SK-N-SH treated with all-trans-retinoic acid at 6 μM for 48 hours (cell line): ENCODE data around the gene SETDB2.

Experiments
- ATAC-seq: fragments of 200-7000 bp; cut with Tn5 transposase; 3 replicates; pipeline ENCODE4 v1.9.1; 2020; ENCODE audit warnings: mild to moderate bottlenecking, moderate library complexity
- ARNTL ChIP-seq: fragments of 450-650 bp; formaldehyde crosslinking; IDR thresholded peaks from 2 replicates; pipeline ENCODE4 v1.5.0; 2020; ENCODE audit warnings: low read depth, mild to moderate bottlenecking, moderate library complexity, borderline replicate concordance
- BACH2 ChIP-seq: fragments of 250-450 bp; sonication (Bioruptor Pico); IDR thresholded peaks from 2 replicates; pipeline ENCODE4 v1.9.0; 2021; ENCODE audit warnings: mild to moderate bottlenecking, borderline replicate concordance
- CSDC2 ChIP-seq: fragments of 250-450 bp; sonication (Bioruptor Pico); IDR thresholded peaks from 2 replicates; pipeline ENCODE4 v1.5.0; 2020; ENCODE audit warnings: mild to moderate bottlenecking, moderate library complexity
- CSRNP3 ChIP-seq: fragments of 250-450 bp; sonication (Bioruptor Pico); IDR thresholded peaks from 2 replicates; pipeline ENCODE4 v1.5.1; 2021; ENCODE audit warnings: mild to moderate bottlenecking, moderate library complexity
- ESRRG ChIP-seq: fragments of 250-450 bp; sonication (Bioruptor Pico); IDR thresholded peaks from 2 replicates; pipeline ENCODE4 v1.6.1; 2021; ENCODE audit warnings: mild to moderate bottlenecking
- GLIS3 ChIP-seq: fragments of 250-450 bp; sonication (Bioruptor Pico); IDR thresholded peaks from 2 replicates; pipeline ENCODE4 v1.5.0; 2020; ENCODE audit warnings: mild to moderate bottlenecking, moderate library complexity
- ISL1 ChIP-seq: fragments of 250-450 bp; sonication (Bioruptor Pico); IDR thresholded peaks from 2 replicates; pipeline ENCODE4 v2.1.2; 2022; ENCODE audit warnings: mild to moderate bottlenecking, moderate library complexity
- OSR1 ChIP-seq: fragments of 250-450 bp; sonication (Bioruptor Pico); IDR thresholded peaks from 2 replicates; pipeline ENCODE4 v1.8.0; 2022; ENCODE audit warnings: moderate library complexity, mild to moderate bottlenecking, inconsistent platforms
- PATZ1 ChIP-seq: fragments of 250-450 bp; sonication (Bioruptor Pico); IDR thresholded peaks from 2 replicates; pipeline ENCODE4 v1.8.0; 2020; ENCODE audit warnings: mild to moderate bottlenecking, moderate library complexity, borderline replicate concordance
- PPARA ChIP-seq: fragments of 250-450 bp; sonication (Bioruptor Pico); IDR thresholded peaks from 2 replicates; pipeline ENCODE4 v1.5.0; 2020; ENCODE audit warnings: mild to moderate bottlenecking, borderline replicate concordance
- RARB ChIP-seq: fragments of 250-450 bp; sonication (Bioruptor Pico); IDR thresholded peaks from 2 replicates; pipeline ENCODE4 v1.8.0; 2021; ENCODE audit warnings: mild to moderate bottlenecking, moderate library complexity
- SNAI2 ChIP-seq: fragments of 250-450 bp; sonication (Bioruptor Pico); IDR thresholded peaks from 2 replicates; pipeline ENCODE4 v1.5.0; 2020; ENCODE audit warnings: mild to moderate bottlenecking, moderate library complexity
- TCF4 ChIP-seq: fragments of 250-450 bp; sonication (Bioruptor Pico); IDR thresholded peaks from 2 replicates; pipeline ENCODE4 v1.8.0; 2021; ENCODE audit warnings: mild to moderate bottlenecking, moderate library complexity, borderline replicate concordance
- TOX ChIP-seq: fragments of 250-450 bp; sonication (Bioruptor Pico); IDR thresholded peaks from 2 replicates; pipeline ENCODE4 v1.8.0; 2021; ENCODE audit warnings: mild to moderate bottlenecking, moderate library complexity, borderline replicate concordance
- ZC3H10 ChIP-seq: fragments of 250-450 bp; sonication (Bioruptor Pico); IDR thresholded peaks from 2 replicates; pipeline ENCODE4 v1.5.1; 2021; ENCODE audit warnings: mild to moderate bottlenecking, moderate library complexity
- ZFP30 ChIP-seq: fragments of 450-650 bp; formaldehyde crosslinking; IDR thresholded peaks from 2 replicates; pipeline ENCODE4 v1.5.0; 2022; ENCODE audit warnings: mild to moderate bottlenecking, moderate library complexity
- ZNF565 ChIP-seq: fragments of 450-650 bp; formaldehyde crosslinking; conservative IDR thresholded peaks from 2 replicates; pipeline ENCODE4 v1.5.0; 2020; ENCODE audit warnings: low read depth, mild to moderate bottlenecking, moderate library complexity
- ZNF70 ChIP-seq: fragments of 450-650 bp; formaldehyde crosslinking; IDR thresholded peaks from 2 replicates; pipeline ENCODE4 v1.5.0; 2020; ENCODE audit warnings: mild to moderate bottlenecking, moderate library complexity
- ZNF8 ChIP-seq: fragments of 450-650 bp; formaldehyde crosslinking; IDR thresholded peaks from 2 replicates; pipeline ENCODE4 v1.5.0; 2020; ENCODE audit warnings: mild to moderate bottlenecking, moderate library complexity
- TF ChIP-seq, protein P1 (sequence below): fragments of 250-450 bp; sonication (Bioruptor Pico); IDR thresholded peaks from 2 replicates; pipeline ENCODE4 v1.5.0; 2020; ENCODE audit warnings: mild to moderate bottlenecking, moderate library complexity
- TF ChIP-seq, protein P2 (sequence below): fragments of 250-450 bp; sonication (Bioruptor Pico); IDR thresholded peaks from 2 replicates; pipeline ENCODE4 v1.8.0; 2021; ENCODE audit warnings: low read depth, mild to moderate bottlenecking, moderate library complexity, borderline replicate concordance

Gene SETDB2

DNA sequence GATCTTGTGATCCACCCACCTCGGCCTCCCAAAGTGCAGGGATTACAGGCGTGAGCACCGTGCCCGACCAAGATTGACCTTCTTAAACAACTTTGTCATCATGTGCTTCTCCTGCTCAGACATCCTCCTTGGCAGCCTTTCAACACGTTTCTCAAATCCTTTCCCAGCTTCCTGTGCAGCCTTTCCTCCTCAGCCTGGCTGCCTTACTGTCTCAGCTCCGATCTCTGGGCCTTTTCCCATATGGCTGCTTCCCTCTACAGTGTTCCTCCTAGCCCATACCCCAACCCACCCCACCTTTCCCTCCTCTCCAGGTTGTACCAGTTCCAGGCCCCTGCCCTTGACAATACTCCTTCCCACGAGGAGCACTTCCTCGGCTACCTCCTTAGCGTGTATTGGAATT is 58.9 kb downstream of the SETDB2 start:
- no peak for ATAC-seq

DNA sequence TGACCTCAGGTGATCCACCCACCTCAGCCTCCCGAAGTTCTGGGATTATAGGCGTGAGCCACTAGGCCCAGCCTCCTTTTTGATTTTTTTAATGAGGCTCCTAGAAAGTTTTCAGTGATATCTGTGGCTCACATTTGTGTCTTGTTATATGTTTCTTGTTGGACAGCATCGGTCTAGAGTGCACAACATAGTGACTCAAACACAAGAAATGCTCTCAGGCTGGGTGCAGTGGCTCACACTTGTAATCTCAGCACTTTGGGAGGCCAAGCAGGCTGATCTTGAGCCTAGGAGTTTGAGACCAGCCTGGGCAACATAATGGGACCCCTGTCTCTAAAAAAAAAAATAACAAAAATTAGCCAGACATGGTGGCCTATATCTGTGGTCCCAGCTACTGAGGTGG is 59.9 kb downstream of the SETDB2 start:
- TF ChIP-seq PATZ1 (CRISPR knock-in tag) (no peak), OSR1 (CRISPR knock-in tag) (no peak), BACH2 (CRISPR knock-in tag) (no peak), ZNF70 (CRISPR knock-in tag) (no peak), CSRNP3 (no peak), GLIS3 (CRISPR knock-in tag) (no peak), PPARA (CRISPR knock-in tag) (no peak), ZFP30 (CRISPR knock-in tag) (no peak)
- TF ChIP-seq, all 23 proteins: peak for 0

More for the DNA sequence above, 58.9 kb downstream of the SETDB2 start:
- TF ChIP-seq GLIS3 (CRISPR knock-in tag) (no peak), SNAI2 (CRISPR knock-in tag) (no peak), ESRRG (CRISPR knock-in tag) (no peak), ZC3H10 (CRISPR knock-in tag) (no peak), TOX (CRISPR knock-in tag) (no peak), RARB (CRISPR knock-in tag) (no peak), PATZ1 (CRISPR knock-in tag) (no peak), ZFP30 (CRISPR knock-in tag) (no peak), ARNTL (no peak)

DNA sequence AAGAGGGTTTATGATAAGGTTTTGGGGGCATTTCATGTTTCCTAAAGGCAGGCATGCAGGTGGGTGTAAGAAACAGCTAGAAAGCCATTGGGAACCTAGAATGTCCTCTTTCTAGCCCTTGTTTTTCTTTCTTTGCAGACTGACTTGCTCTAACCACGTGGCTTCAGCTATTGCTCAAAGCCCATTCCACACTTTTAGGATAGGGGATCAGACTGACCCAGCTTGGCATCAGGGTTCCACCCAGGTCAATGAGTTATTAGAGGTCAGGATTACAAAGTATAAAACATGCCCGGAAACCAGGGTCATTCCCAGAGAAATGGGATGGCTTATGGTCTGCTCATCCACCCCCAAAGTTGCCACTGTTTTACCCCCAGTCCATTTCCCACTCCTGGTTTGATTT is 68.5 kb downstream of the SETDB2 start:
- no peak for ATAC-seq
- TF ChIP-seq ESRRG (CRISPR knock-in tag), result no peak
- TF ChIP-seq CSDC2 (CRISPR knock-in tag), result no peak
- no peak for TF ChIP-seq ZNF565 (CRISPR knock-in tag)
- no peak for TF ChIP-seq RARB (CRISPR knock-in tag)
- TF ChIP-seq ZC3H10 (CRISPR knock-in tag), result no peak
- TF ChIP-seq TCF4 (CRISPR knock-in tag), result no peak
- TF ChIP-seq BACH2 (CRISPR knock-in tag), result no peak
- TF ChIP-seq ARNTL, result no peak
- no peak for TF ChIP-seq ISL1 (CRISPR knock-in tag)
- TF ChIP-seq ZNF8 (CRISPR knock-in tag), result no peak
- no peak for TF ChIP-seq ZFP30 (CRISPR knock-in tag)
- TF ChIP-seq CSRNP3, result no peak
- TF ChIP-seq, all 23 proteins: peak for 0

More for the DNA sequence above, 59.9 kb downstream of the SETDB2 start:
- no peak for ATAC-seq

GRCh38 chr13:49516467-49516866 is 72.4 kb downstream of the SETDB2 start:
- ATAC-seq, result no peak
- TF ChIP-seq ZNF8 (CRISPR knock-in tag) (no peak), ISL1 (CRISPR knock-in tag) (no peak), RARB (CRISPR knock-in tag) (no peak), BACH2 (CRISPR knock-in tag) (no peak), ZNF565 (CRISPR knock-in tag) (no peak), ZC3H10 (CRISPR knock-in tag) (no peak), PATZ1 (CRISPR knock-in tag) (no peak), TCF4 (CRISPR knock-in tag) (no peak)
- TF ChIP-seq, protein P1, sequence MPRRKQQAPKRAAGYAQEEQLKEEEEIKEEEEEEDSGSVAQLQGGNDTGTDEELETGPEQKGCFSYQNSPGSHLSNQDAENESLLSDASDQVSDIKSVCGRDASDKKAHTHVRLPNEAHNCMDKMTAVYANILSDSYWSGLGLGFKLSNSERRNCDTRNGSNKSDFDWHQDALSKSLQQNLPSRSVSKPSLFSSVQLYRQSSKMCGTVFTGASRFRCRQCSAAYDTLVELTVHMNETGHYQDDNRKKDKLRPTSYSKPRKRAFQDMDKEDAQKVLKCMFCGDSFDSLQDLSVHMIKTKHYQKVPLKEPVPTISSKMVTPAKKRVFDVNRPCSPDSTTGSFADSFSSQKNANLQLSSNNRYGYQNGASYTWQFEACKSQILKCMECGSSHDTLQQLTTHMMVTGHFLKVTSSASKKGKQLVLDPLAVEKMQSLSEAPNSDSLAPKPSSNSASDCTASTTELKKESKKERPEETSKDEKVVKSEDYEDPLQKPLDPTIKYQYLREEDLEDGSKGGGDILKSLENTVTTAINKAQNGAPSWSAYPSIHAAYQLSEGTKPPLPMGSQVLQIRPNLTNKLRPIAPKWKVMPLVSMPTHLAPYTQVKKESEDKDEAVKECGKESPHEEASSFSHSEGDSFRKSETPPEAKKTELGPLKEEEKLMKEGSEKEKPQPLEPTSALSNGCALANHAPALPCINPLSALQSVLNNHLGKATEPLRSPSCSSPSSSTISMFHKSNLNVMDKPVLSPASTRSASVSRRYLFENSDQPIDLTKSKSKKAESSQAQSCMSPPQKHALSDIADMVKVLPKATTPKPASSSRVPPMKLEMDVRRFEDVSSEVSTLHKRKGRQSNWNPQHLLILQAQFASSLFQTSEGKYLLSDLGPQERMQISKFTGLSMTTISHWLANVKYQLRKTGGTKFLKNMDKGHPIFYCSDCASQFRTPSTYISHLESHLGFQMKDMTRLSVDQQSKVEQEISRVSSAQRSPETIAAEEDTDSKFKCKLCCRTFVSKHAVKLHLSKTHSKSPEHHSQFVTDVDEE (CRISPR knock-in tag), result no peak
- TF ChIP-seq, protein P2, sequence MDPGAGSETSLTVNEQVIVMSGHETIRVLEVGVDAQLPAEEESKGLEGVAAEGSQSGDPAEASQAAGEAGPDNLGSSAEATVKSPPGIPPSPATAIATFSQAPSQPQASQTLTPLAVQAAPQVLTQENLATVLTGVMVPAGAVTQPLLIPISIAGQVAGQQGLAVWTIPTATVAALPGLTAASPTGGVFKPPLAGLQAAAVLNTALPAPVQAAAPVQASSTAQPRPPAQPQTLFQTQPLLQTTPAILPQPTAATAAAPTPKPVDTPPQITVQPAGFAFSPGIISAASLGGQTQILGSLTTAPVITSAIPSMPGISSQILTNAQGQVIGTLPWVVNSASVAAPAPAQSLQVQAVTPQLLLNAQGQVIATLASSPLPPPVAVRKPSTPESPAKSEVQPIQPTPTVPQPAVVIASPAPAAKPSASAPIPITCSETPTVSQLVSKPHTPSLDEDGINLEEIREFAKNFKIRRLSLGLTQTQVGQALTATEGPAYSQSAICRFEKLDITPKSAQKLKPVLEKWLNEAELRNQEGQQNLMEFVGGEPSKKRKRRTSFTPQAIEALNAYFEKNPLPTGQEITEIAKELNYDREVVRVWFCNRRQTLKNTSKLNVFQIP (CRISPR knock-in tag), result no peak
